Colonic mucosa (tissue), 4 donors: ENCODE data around the gene TCEA2. TPM values are rescaled to one million over a fixed set of nuclear protein-coding genes. Genes with fewer than 3 reads are reported as not detected.

Experiments
- DNase-seq: peaks from one replicate; pipeline ENCODE4 v3.0.0-alpha.2; 2020
- H3K27ac ChIP-seq: fragments of 200-600 bp; one replicate; pipeline ENCODE4 v1.8.0; 2021
- H3K27me3 ChIP-seq: fragments of 200-600 bp; one replicate; pipeline ENCODE4 v1.8.0; 2021
- H3K36me3 ChIP-seq: fragments of 200-600 bp; one replicate; pipeline ENCODE4 v1.8.0; 2021
- H3K4me1 ChIP-seq: fragments of 200-600 bp; one replicate; pipeline ENCODE4 v1.8.0; 2021; ENCODE audit warnings: mild to moderate bottlenecking
- H3K4me3 ChIP-seq: fragments of 200-600 bp; one replicate; pipeline ENCODE4 v1.8.0; 2021
- H3K9ac ChIP-seq, 2 donors: one replicate each; pipeline ENCODE4 v1.7.0; 2013; ENCODE audit warnings: control low read depth in 2 of 2, low read depth in 2 of 2, low read length in 2 of 2
- H3K9me3 ChIP-seq: fragments of 200-600 bp; one replicate; pipeline ENCODE4 v1.8.0; 2021
- CTCF ChIP-seq: fragments of 200-600 bp; IDR thresholded peaks from one replicate; pipeline ENCODE4 v1.8.0; 2022; ENCODE audit warnings: antibody characterized with exemption, mild to moderate bottlenecking
- intact Hi-C: fragments of 100-400 bp; cut with DNase I; formaldehyde crosslinking; loops from one replicate; pipeline ENCODE4 v1.14.1; 2022
- total RNA-seq, 2 donors: library from RNA; stranded (reverse); fragmentation: NEBNext Ultra II Directional in 1 of 2; extraction: Animal tissue kit (Norgen Biotek cat#: 25700) in 1 of 2; gene quantifications; one replicate each; pipeline ENCODE4 v1.2.1, GENCODE V29; 2021
- donor health status: healthy.
- donor health status: DM: no; HTN: no; CAD: no.
- donor health status: DM: no; HTN: no; CAD: no.

Gene TCEA2
- total RNA-seq, 2 donors from 2014 or later = 7.3 to 11.8 TPM

DNA sequence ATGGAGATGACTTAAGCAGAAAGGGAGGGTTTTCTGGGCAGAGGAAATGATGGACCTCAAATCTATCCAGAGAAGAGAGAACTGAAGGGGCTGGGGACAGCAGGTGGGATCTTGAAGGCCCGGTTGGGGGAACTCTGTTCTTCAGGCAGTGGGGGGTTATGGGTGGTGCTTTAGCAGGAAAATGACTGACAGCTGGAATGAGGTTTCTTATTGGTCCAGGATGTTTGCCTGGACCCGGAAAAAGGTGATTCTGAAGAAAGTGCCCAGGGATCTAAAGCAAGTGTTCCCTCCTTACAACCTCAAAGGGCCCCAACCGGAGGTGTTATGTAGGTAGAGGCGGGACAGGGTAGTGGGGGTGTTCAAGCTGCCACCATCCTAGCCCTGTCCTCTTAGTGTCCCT lies 32.5 kb downstream of the TCEA2 start:
- Histone ChIP-seq H3K27me3 (peaks cover under 1% of the 10 kb centered on the region), H3K9me3 (no peaks in the 10 kb centered on the region), H3K36me3 (no peaks in the 10 kb centered on the region), H3K4me1 (no peaks in the 10 kb centered on the region), H3K9ac (no peak overlapping the region), H3K4me3 (no peak overlapping the region), H3K27ac (no peak overlapping the region)
- DNase-seq = no peak
- TF ChIP-seq CTCF = no peak
- intact Hi-C loops = no loop called here

DNA sequence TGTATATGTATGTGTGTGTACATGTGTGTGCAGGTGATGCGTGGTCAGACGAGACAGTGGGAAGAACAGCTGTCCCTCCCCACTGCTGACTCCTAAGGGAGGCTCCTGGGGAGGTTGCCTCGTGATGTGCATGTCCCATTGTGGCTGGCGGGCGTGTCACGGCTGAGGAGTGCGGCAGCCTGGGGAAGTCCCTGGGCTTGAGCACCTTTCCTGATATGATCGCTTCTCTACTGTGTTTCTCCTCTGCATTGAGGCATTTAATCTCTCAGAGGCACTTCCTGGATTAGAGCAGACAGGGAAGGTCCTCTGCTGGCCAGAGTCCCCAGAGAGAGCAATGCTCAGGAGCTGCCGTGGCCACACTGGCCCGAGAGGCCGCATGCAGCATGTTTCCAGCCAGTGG lies 32.9 kb downstream of the TCEA2 start:
- no peak overlapping the region for H3K9ac ChIP-seq
- DNase-seq = no peak
- no peaks in the 10 kb centered on the region for H3K4me1 ChIP-seq
- intact Hi-C loops = no loop called here
- TF ChIP-seq CTCF = no peak
- peaks cover 5% of the 10 kb centered on the region for H3K27me3 ChIP-seq
- no peak overlapping the region for H3K4me3 ChIP-seq
- no peaks in the 10 kb centered on the region for H3K9me3 ChIP-seq
- H3K36me3 ChIP-seq = no peaks in the 10 kb centered on the region
- H3K27ac ChIP-seq = no peak overlapping the region

DNA sequence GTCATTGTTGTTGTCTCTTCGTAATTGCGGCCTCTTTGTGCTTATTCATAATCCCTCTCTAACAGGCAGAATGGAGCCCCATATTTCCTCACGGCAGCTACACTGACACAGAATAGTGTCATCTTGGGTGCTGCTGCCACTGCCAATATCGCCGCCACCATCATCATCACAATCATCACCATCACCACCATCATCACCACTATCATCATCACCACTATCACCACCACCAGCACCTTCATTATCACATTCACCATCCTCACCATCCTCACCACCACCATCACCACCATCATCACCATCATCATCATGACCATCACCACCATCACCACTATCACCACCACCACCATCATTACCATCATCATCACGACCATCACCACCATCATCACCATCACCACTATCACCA lies 33.5 kb downstream of the TCEA2 start:
- H3K4me1 ChIP-seq = no peaks in the 10 kb centered on the region
- no peak overlapping the region for H3K4me3 ChIP-seq
- H3K9me3 ChIP-seq = no peaks in the 10 kb centered on the region
- no peak overlapping the region for H3K9ac ChIP-seq
- no peaks in the 10 kb centered on the region for H3K36me3 ChIP-seq
- DNase-seq = no peak
- TF ChIP-seq CTCF = no peak
- intact Hi-C loops = no loop called here
- H3K27ac ChIP-seq = no peak overlapping the region
- H3K27me3 ChIP-seq = peaks cover 11% of the 10 kb centered on the region

GRCh38 chr20:64098471-64099013 lies 35.5 kb downstream of the TCEA2 start:
- Histone ChIP-seq H3K4me1 (no peaks in the 10 kb centered on the region), H3K9ac (no peak overlapping the region), H3K36me3 (no peaks in the 10 kb centered on the region), H3K9me3 (no peaks in the 10 kb centered on the region), H3K27ac (no peak overlapping the region), H3K27me3 (peaks cover 29% of the 10 kb centered on the region), H3K4me3 (no peak overlapping the region)
- no peak for DNase-seq
- no peak for TF ChIP-seq CTCF
- intact Hi-C loops = no loop called here

DNA sequence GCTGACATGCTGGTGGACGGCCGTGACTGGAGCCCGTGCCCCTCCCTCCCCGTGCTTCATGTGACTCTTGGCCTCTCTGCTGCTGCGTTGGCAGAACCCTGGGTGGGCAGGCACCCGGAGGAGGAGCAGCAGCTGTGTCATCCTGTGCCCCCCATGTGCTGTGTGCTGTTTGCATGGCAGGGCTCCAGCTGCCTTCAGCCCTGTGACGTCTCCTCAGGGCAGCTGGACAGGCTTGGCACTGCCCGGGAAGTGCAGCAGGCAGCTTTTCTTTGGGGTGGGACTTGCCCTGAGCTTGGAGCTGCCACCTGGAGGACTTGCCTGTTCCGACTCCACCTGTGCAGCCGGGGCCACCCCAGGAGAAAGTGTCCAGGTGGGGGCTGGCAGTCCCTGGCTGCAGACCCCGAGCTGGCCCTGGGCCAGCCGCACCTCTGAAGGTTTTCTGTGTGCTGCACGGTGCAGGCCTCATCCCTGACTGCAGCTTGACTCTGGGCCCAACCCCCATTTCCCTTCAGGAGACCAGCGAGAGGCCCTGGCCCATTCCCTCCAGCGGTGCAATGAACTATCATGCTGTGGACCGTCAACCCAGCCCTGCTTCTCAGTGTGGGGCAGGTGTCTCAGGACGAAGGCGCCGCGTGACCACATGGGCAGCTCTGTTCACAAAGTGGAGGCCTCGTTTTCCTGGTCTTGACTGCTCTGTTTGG lies 36.2 kb downstream of the TCEA2 start:
- DNase-seq = no peak
- Histone ChIP-seq H3K36me3 (no peaks in the 10 kb centered on the region), H3K4me3 (no peak overlapping the region), H3K9ac (no peak overlapping the region), H3K9me3 (no peaks in the 10 kb centered on the region), H3K4me1 (no peaks in the 10 kb centered on the region), H3K27me3 (peaks cover 29% of the 10 kb centered on the region), H3K27ac (no peak overlapping the region)
- no peak for TF ChIP-seq CTCF
- intact Hi-C loops = no loop called here
